ENCODE measurements around the gene ADRA2C. TPM values are rescaled to one million over a fixed set of nuclear protein-coding genes. Genes with fewer than 3 reads are reported as not detected.

Gene ADRA2C
- total RNA-seq (2014; rRNA removed; shearing (Covaris generic)), result 7.9 and 11.7 TPM in 2 replicates

- in situ Hi-C loops (cut with HindIII; ENCODE audit: low sequenced_read_pairs), result no loop called here
- DNase-seq (ENCODE audit: low spot score), result no peak
These were observed at the start of gene ADRA2C for GRCh38 chr4:3766036-3766784. TSS of gene ADRA2C (plus strand) at chr4:3766385. CDS start at chr4:3766607, 222 bp downstream.

- in situ Hi-C loops (cut with HindIII; ENCODE audit: low sequenced_read_pairs), result no loop called here
These were observed 49.5 kb upstream of the ADRA2C start for GRCh38 chr4:3716631-3717235.

GRCh38 chr4:3717241-3717640, 48.9 kb upstream of the ADRA2C start:
- DNase-seq (ENCODE audit: low spot score), result no peak
- in situ Hi-C loops (cut with HindIII; ENCODE audit: low sequenced_read_pairs), result no loop called here

More at GRCh38 chr4:3716631-3717235, 49.5 kb upstream of the ADRA2C start:
- DNase-seq (ENCODE audit: low spot score), result no peak

- DNase-seq (ENCODE audit: low spot score), result no peak
- in situ Hi-C loops (cut with HindIII; ENCODE audit: low sequenced_read_pairs), result no loop called here
These were observed 47.7 kb upstream of the ADRA2C start for GRCh38 chr4:3718462-3718861.

- in situ Hi-C loops (cut with HindIII; ENCODE audit: low sequenced_read_pairs), result no loop called here
- DNase-seq (ENCODE audit: low spot score), result no peak
These were observed 47.0 kb upstream of the ADRA2C start for GRCh38 chr4:3719191-3719590.

GRCh38 chr4:3719836-3720235, 46.3 kb upstream of the ADRA2C start:
- in situ Hi-C loops (cut with HindIII; ENCODE audit: low sequenced_read_pairs), result no loop called here
- no peak for DNase-seq (ENCODE audit: low spot score)

- no peak for DNase-seq (ENCODE audit: low spot score)
- in situ Hi-C loops (cut with HindIII; ENCODE audit: low sequenced_read_pairs), result no loop called here
These were observed 45.7 kb upstream of the ADRA2C start for GRCh38 chr4:3720466-3720865.

GRCh38 chr4:3721186-3721585, 45.0 kb upstream of the ADRA2C start:
- in situ Hi-C loops (cut with HindIII; ENCODE audit: low sequenced_read_pairs), result no loop called here
- DNase-seq (ENCODE audit: low spot score), result no peak

- in situ Hi-C loops (cut with HindIII; ENCODE audit: low sequenced_read_pairs), result no loop called here
- DNase-seq (ENCODE audit: low spot score), result no peak
These were observed 44.6 kb upstream of the ADRA2C start for GRCh38 chr4:3721627-3722026.

- no peak for DNase-seq (ENCODE audit: low spot score)
- in situ Hi-C loops (cut with HindIII; ENCODE audit: low sequenced_read_pairs), result no loop called here
These were observed 43.5 kb upstream of the ADRA2C start for GRCh38 chr4:3722446-3723231.

GRCh38 chr4:3723232-3723642, 42.9 kb upstream of the ADRA2C start:
- no peak for DNase-seq (ENCODE audit: low spot score)
- in situ Hi-C loops (cut with HindIII; ENCODE audit: low sequenced_read_pairs), result no loop called here

GRCh38 chr4:3724319-3725231, 41.6 kb upstream of the ADRA2C start:
- DNase-seq (ENCODE audit: low spot score), result no peak
- in situ Hi-C loops (cut with HindIII; ENCODE audit: low sequenced_read_pairs), result no loop called here

GRCh38 chr4:3725936-3726870, 40.0 kb upstream of the ADRA2C start:
- DNase-seq (ENCODE audit: low spot score), result no peak

GRCh38 chr4:3727847-3728469, 38.2 kb upstream of the ADRA2C start:
- no peak for DNase-seq (ENCODE audit: low spot score)
- in situ Hi-C loops (cut with HindIII; ENCODE audit: low sequenced_read_pairs), result no loop called here

More at GRCh38 chr4:3725936-3726870, 40.0 kb upstream of the ADRA2C start:
- in situ Hi-C loops (cut with HindIII; ENCODE audit: low sequenced_read_pairs), result no loop called here

GRCh38 chr4:3729188-3729881, 36.9 kb upstream of the ADRA2C start:
- in situ Hi-C loops (cut with HindIII; ENCODE audit: low sequenced_read_pairs), result no loop called here
- DNase-seq (ENCODE audit: low spot score), result no peak

GRCh38 chr4:3729882-3730226, 36.3 kb upstream of the ADRA2C start:
- DNase-seq (ENCODE audit: low spot score), result no peak
- in situ Hi-C loops (cut with HindIII; ENCODE audit: low sequenced_read_pairs), result no loop called here

All from G401 (cell line).